Effector memory CD8-positive, alpha-beta T cell (primary cell): ENCODE data around the gene GPR63.

Experiments
- ATAC-seq: fragments of 150-1000 bp; cut with Tn5 transposase; replicated peaks from 2 replicates; pipeline ENCODE4 v1.10.0; 2021; ENCODE audit warnings: mild to moderate bottlenecking, moderate library complexity
- DNase-seq, 3 experiments: peaks; one replicate each; pipeline ENCODE4 v3.0.0; 2021
- H3K27ac Mint-ChIP-seq, 2 donors: one replicate each; pipeline ENCODE4 v1.8.0; 2022; ENCODE audit warnings: mild to moderate bottlenecking in 2 of 2, mixed read lengths in 2 of 2, moderate library complexity in 2 of 2
- H3K27me3 Mint-ChIP-seq, 2 donors: one replicate each; pipeline ENCODE4 v1.8.0; 2022; ENCODE audit warnings: mixed read lengths in 2 of 2
- H3K36me3 Mint-ChIP-seq: one replicate; pipeline ENCODE4 v1.8.0; 2022; ENCODE audit warnings: mild to moderate bottlenecking, moderate library complexity, mixed read lengths; ENCODE audit not compliant: insufficient read depth
- H3K4me1 Mint-ChIP-seq, 2 donors: one replicate each; pipeline ENCODE4 v1.8.0; 2022; ENCODE audit warnings: low read depth in 2 of 2, mixed read lengths in 2 of 2
- H3K4me3 Mint-ChIP-seq, 2 donors: one replicate each; pipeline ENCODE4 v1.8.0; 2022; ENCODE audit warnings: mild to moderate bottlenecking in 2 of 2, mixed read lengths in 2 of 2, moderate library complexity in 2 of 2
- H3K9me3 Mint-ChIP-seq, 2 donors: one replicate each; pipeline ENCODE4 v1.8.0; 2022; ENCODE audit warnings: mixed read lengths in 2 of 2

GPR63 gene

DNA sequence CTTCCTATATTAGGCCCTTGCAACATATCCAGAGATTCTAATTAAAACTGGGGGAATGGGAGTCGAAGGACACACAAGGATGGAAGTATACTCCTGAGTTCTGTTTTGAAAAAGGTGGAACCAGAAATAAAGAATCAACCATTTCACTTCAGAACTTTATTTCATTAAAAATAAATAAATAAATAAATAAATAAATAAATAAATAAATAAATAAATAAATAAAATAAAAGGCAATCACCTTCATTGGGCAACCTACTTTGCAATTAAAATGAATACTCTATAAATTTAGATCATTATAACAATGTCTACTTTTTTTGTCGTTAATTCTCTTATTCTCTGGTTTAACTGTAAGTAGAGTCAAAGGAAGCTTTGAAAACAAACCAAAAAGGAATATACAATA lies 25.6 kb downstream of the GPR63 start:
- no peak overlapping the region for H3K27ac Mint-ChIP-seq
- DNase-seq: no peak
- no peak for ATAC-seq
- no peaks in the 10 kb centered on the region for H3K36me3 Mint-ChIP-seq
- no peak overlapping the region for H3K4me3 Mint-ChIP-seq
- H3K27me3 Mint-ChIP-seq: peaks cover 22 to 36% of the 10 kb centered on the region in 2 donors
- H3K4me1 Mint-ChIP-seq: no peaks in the 10 kb centered on the region
- H3K9me3 Mint-ChIP-seq: no peaks in the 10 kb centered on the region

DNA sequence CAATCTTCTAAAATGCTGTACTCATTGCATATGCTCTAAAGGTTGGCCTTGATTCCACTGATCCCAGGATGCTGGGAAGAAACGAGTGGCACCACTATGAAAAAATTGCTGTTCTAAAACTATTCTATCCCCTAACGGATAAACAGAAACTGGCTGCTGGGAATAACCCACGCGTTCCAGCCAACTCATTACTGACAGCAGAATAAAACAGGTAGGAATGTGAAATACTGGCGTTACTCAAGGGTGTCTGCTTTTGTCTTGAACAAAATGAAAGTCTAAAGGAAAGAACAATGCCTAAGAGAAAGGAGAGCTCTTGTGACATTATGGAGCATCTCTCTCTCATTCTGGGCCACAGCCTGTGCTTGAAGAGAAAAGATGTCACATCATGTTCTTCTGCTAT lies 26.1 kb downstream of the GPR63 start:
- Mint-ChIP-seq H3K36me3 (no peaks in the 10 kb centered on the region), H3K9me3 (no peaks in the 10 kb centered on the region), H3K27me3 (peaks cover 22 to 30% of the 10 kb centered on the region in 2 donors), H3K4me3 (no peak overlapping the region), H3K4me1 (no peaks in the 10 kb centered on the region), H3K27ac (no peak overlapping the region)
- ATAC-seq: no peak
- DNase-seq: no peak

GRCh38 chr6:96809119-96809518 lies 28.2 kb downstream of the GPR63 start:
- H3K4me1 Mint-ChIP-seq: no peaks in the 10 kb centered on the region
- ATAC-seq (no peak), DNase-seq (no peak)
- H3K27me3 Mint-ChIP-seq: peaks cover 8 to 21% of the 10 kb centered on the region in 2 donors
- H3K27ac Mint-ChIP-seq: no peak overlapping the region
- no peaks in the 10 kb centered on the region for H3K9me3 Mint-ChIP-seq
- H3K36me3 Mint-ChIP-seq: no peaks in the 10 kb centered on the region
- H3K4me3 Mint-ChIP-seq: no peak overlapping the region

GRCh38 chr6:96803106-96803481 lies 34.2 kb downstream of the GPR63 start:
- H3K27ac Mint-ChIP-seq: no peak overlapping the region
- peaks cover 0 to 6% of the 10 kb centered on the region in 2 donors for H3K27me3 Mint-ChIP-seq
- DNase-seq (no peak), ATAC-seq (no peak)
- no peak overlapping the region for H3K4me3 Mint-ChIP-seq
- H3K4me1 Mint-ChIP-seq: no peaks in the 10 kb centered on the region
- no peaks in the 10 kb centered on the region for H3K9me3 Mint-ChIP-seq
- no peaks in the 10 kb centered on the region for H3K36me3 Mint-ChIP-seq

DNA sequence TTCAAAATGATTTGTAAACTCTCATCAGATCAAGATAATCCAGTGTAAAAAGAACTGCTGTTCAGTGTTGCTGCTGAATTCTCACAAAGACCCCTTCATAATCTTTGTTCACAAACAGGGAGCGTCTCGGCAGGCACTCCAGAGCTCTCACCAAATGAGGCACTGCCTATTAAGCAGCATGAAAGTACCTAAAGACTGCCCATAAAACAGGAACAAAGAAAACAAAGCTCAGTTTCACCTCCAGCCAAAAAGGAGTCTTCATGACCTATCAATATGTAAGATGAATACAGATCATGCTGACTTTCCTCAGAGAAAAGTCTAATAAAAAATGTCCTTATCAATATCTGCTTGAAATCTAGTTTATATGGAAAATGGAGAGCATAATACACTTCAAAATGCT lies 41.8 kb downstream of the GPR63 start:
- H3K27me3 Mint-ChIP-seq: peaks cover 0 to 5% of the 10 kb centered on the region in 2 donors
- ATAC-seq (no peak), DNase-seq (no peak)
- no peak overlapping the region for H3K27ac Mint-ChIP-seq
- no peaks in the 10 kb centered on the region for H3K4me1 Mint-ChIP-seq
- no peak overlapping the region for H3K4me3 Mint-ChIP-seq
- H3K9me3 Mint-ChIP-seq: no peaks in the 10 kb centered on the region
- no peaks in the 10 kb centered on the region for H3K36me3 Mint-ChIP-seq

DNA sequence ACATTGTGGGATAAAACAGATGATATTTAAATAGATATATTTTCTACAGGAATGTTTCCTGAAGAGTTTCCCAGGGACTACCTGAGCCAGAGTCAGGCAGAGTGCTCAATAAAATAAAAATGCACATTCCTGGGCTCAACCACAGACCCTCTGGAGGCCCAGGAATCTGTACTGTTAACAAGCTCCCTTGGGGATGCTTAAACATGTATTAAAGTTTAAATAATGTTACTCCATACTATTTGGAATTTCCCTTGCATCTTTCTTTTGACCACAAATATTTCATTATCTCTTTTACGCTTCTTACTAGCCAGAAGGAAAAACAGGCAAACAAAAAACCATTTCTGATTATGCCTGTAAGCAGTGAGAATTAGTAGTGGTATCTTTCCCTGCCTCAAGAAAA lies 42.3 kb downstream of the GPR63 start:
- Mint-ChIP-seq H3K27ac (no peak overlapping the region), H3K4me1 (no peaks in the 10 kb centered on the region), H3K4me3 (no peak overlapping the region), H3K27me3 (peaks cover 4 to 5% of the 10 kb centered on the region in 2 donors), H3K9me3 (no peaks in the 10 kb centered on the region), H3K36me3 (no peaks in the 10 kb centered on the region)
- no peak for DNase-seq
- ATAC-seq: no peak

GRCh38 chr6:96792561-96793190 lies 44.6 kb downstream of the GPR63 start:
- Mint-ChIP-seq H3K27me3 (peaks cover 11 to 20% of the 10 kb centered on the region in 2 donors), H3K4me3 (no peak overlapping the region), H3K36me3 (no peaks in the 10 kb centered on the region), H3K4me1 (no peaks in the 10 kb centered on the region), H3K27ac (no peak overlapping the region), H3K9me3 (no peaks in the 10 kb centered on the region)
- no peak for ATAC-seq
- no peak for DNase-seq

DNA sequence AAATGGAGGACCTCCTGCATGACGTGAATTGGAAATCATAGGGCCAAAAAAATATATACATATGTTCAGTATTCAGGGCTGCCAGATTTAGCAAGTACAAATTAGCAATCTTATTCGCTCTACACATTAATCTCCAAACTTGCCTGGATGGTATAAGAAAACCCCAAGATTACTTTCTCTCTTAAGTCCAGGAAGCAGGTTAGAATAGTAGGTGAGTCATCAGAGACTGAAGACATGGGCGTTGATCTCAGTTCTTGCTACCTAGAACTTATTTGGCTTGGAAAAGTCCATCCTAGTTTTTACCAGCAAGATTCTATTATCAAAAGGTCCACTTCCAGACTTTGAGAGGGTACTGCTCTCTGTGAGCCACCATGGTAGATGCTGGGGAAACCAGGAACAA lies 47.4 kb downstream of the GPR63 start:
- H3K4me1 Mint-ChIP-seq: no peaks in the 10 kb centered on the region
- H3K27me3 Mint-ChIP-seq: peaks cover 11 to 26% of the 10 kb centered on the region in 2 donors
- no peak overlapping the region for H3K4me3 Mint-ChIP-seq
- H3K27ac Mint-ChIP-seq: no peak overlapping the region
- H3K9me3 Mint-ChIP-seq: no peaks in the 10 kb centered on the region
- DNase-seq (no peak), ATAC-seq (no peak)
- H3K36me3 Mint-ChIP-seq: no peaks in the 10 kb centered on the region

GRCh38 chr6:96787846-96788580 lies 49.3 kb downstream of the GPR63 start:
- Mint-ChIP-seq H3K27me3 (peaks cover 11 to 29% of the 10 kb centered on the region in 2 donors), H3K9me3 (no peaks in the 10 kb centered on the region), H3K27ac (no peak overlapping the region), H3K4me3 (no peak overlapping the region), H3K4me1 (no peaks in the 10 kb centered on the region), H3K36me3 (no peaks in the 10 kb centered on the region)
- ATAC-seq: no peak
- no peak for DNase-seq

- DNase-seq: no peak
- Mint-ChIP-seq H3K27me3 (peaks cover 15 to 42% of the 10 kb centered on the region in 2 donors), H3K4me1 (no peaks in the 10 kb centered on the region), H3K4me3 (no peak overlapping the region), H3K9me3 (no peaks in the 10 kb centered on the region), H3K27ac (no peak overlapping the region), H3K36me3 (no peaks in the 10 kb centered on the region)
- ATAC-seq: no peak
These were observed 50.9 kb downstream of the GPR63 start for GRCh38 chr6:96786336-96786735.

DNA sequence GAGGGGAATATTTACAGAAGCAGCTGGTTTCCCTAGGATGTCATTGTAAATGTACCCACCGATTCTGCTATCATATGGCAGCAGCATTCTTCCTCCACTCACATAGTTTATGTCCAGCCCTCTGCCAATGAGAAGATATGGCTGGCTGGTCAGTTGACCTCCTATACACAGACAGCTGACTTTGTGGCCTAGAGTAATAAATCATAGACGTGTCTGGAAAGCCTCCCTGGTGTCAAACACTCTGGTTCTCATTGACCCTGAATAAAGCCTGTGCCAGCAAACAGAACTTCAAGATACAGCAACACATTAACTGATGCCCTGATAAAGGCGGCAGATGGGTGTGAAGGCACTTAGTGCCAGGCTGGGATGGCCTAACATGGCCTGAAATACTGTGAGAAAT lies 52.6 kb downstream of the GPR63 start:
- Mint-ChIP-seq H3K36me3 (no peaks in the 10 kb centered on the region), H3K27ac (no peak overlapping the region), H3K9me3 (no peaks in the 10 kb centered on the region), H3K4me1 (no peaks in the 10 kb centered on the region), H3K27me3 (peaks cover 13 to 37% of the 10 kb centered on the region in 2 donors), H3K4me3 (no peak overlapping the region)
- ATAC-seq (no peak), DNase-seq (no peak)

DNA sequence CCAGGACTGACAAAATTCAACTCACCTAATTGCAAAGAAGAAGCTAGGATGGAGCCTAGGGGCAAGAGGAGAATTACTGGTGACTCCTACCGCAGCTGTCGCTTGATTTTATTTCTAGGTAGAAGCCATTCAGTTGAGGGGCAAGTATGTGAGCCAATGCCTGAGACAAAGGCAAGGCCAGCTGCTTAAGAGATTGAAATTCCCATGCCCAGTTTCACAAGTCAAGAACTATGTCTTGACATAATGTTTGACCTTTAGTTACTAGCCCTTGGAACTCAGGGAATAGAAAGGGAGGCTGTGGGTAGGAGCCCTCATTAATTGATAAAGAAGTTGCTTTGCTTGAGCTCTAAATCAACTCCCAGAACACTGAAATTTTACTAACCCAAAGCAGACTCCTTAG lies 54.0 kb downstream of the GPR63 start:
- ATAC-seq (no peak), DNase-seq (no peak)
- Mint-ChIP-seq H3K9me3 (no peaks in the 10 kb centered on the region), H3K36me3 (no peaks in the 10 kb centered on the region), H3K4me1 (no peaks in the 10 kb centered on the region), H3K27me3 (peaks cover 17 to 31% of the 10 kb centered on the region in 2 donors), H3K27ac (no peak overlapping the region), H3K4me3 (no peak overlapping the region)

DNA sequence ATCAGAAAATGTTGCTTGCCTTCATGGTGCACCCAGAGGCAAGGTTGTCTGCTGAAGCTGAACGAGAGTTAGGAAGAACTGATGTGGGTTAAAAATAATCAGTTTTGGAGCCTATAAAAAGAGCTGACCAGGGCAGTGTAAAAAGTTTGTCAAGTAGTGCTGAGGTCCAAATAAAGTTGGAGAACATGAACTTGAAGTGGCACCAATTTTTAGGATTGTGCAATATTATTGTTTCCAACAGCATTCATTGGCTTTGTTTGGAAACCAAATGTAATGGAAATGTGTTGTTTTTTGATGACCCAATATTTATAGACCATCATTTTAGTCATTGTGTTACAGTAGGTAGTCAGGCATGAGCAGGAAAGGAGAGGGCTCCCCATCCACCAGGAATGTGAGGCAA lies 55.7 kb downstream of the GPR63 start:
- ATAC-seq: no peak
- Mint-ChIP-seq H3K4me1 (no peaks in the 10 kb centered on the region), H3K27ac (no peak overlapping the region), H3K9me3 (no peaks in the 10 kb centered on the region), H3K4me3 (no peak overlapping the region), H3K36me3 (no peaks in the 10 kb centered on the region), H3K27me3 (peaks cover 24% of the 10 kb centered on the region in 2 donors)
- no peak for DNase-seq

DNA sequence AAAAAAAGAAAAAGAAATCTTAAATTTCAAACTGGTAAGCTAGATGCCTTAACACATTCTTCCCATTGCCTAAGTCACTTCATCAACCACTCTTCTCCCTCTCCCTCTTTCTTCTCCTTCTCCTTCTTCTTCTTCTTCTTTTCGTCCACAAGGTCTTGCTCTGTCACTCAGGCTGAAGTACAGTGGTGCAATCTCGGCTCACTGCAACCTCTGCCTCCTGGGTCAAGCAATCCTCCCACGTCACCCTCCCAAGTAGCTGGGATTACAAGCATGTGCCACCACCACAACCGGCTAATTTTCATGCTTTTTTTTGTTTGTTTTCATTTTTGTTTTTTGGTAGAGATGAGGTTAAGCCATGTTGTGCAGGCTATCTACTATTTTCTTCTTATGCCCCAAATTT lies 60.2 kb downstream of the GPR63 start:
- ATAC-seq (no peak), DNase-seq (no peak)
- Mint-ChIP-seq H3K4me3 (no peak overlapping the region), H3K27me3 (peaks cover 19 to 33% of the 10 kb centered on the region in 2 donors), H3K36me3 (no peaks in the 10 kb centered on the region), H3K4me1 (no peaks in the 10 kb centered on the region), H3K9me3 (no peaks in the 10 kb centered on the region), H3K27ac (no peak overlapping the region)
